ENCODE data around the gene TULP4. TPM values are rescaled to one million over a fixed set of nuclear protein-coding genes. Genes with fewer than 3 reads are reported as not detected.

TULP4 gene
- polyA plus RNA-seq, 2 donors = 3.5 to 7.6 TPM

GRCh38 chr6:158408013-158408412 is 95.7 kb downstream of the TULP4 start:
- Histone ChIP-seq H3K9me3 (ENCODE audit: control insufficient read depth in 2 of 2, insufficient read depth in 1 of 2, low read depth in 1 of 2, low read length in 1 of 2) (no peaks in the 10 kb centered on the region), H3K27ac (ENCODE audit: low read depth in 2 of 2, low read length in 1 of 2) (no peak overlapping the region), H3K36me3 (ENCODE audit: control insufficient read depth in 2 of 2, insufficient read depth in 2 of 2, low read length in 1 of 2) (peaks cover under 1 to 3% of the 10 kb centered on the region in 2 donors), H3K27me3 (ENCODE audit: control insufficient read depth in 1 of 2, insufficient read depth in 2 of 2, low read length in 2 of 2) (no peaks in the 10 kb centered on the region), H3K4me1 (ENCODE audit: control insufficient read depth in 2 of 2, insufficient read depth in 2 of 2, low read length in 1 of 2) (peaks cover 0 to 3% of the 10 kb centered on the region in 2 donors), H3K4me3 (ENCODE audit: low read depth in 1 of 2, low read length in 2 of 2) (no peak overlapping the region)
- WGBS, 2 donors = 96 to 98% methylated on average over 9 of the region's 9 CpGs

- no peak overlapping the region for H3K4me3 ChIP-seq (ENCODE audit: low read depth in 1 of 2, low read length in 2 of 2)
- H3K27ac ChIP-seq (ENCODE audit: low read depth in 2 of 2, low read length in 1 of 2) = no peak overlapping the region
- peaks cover 0 to 3% of the 10 kb centered on the region in 2 donors for H3K4me1 ChIP-seq (ENCODE audit: control insufficient read depth in 2 of 2, insufficient read depth in 2 of 2, low read length in 1 of 2)
- WGBS, 2 donors = 59% methylated on average over 9 of the region's 9 CpGs
- no peaks in the 10 kb centered on the region for H3K27me3 ChIP-seq (ENCODE audit: control insufficient read depth in 1 of 2, insufficient read depth in 2 of 2, low read length in 2 of 2)
- peaks cover 3 to 7% of the 10 kb centered on the region in 2 donors for H3K36me3 ChIP-seq (ENCODE audit: control insufficient read depth in 2 of 2, insufficient read depth in 2 of 2, low read length in 1 of 2)
- no peaks in the 10 kb centered on the region for H3K9me3 ChIP-seq (ENCODE audit: control insufficient read depth in 2 of 2, insufficient read depth in 1 of 2, low read depth in 1 of 2, low read length in 1 of 2)
Measured at GRCh38 chr6:158408552-158409130, 96.4 kb downstream of the TULP4 start.

GRCh38 chr6:158409451-158409850 is 97.2 kb downstream of the TULP4 start:
- Histone ChIP-seq H3K27ac (ENCODE audit: low read depth in 2 of 2, low read length in 1 of 2) (no peak overlapping the region), H3K9me3 (ENCODE audit: control insufficient read depth in 2 of 2, insufficient read depth in 1 of 2, low read depth in 1 of 2, low read length in 1 of 2) (no peaks in the 10 kb centered on the region), H3K4me1 (ENCODE audit: control insufficient read depth in 2 of 2, insufficient read depth in 2 of 2, low read length in 1 of 2) (peaks cover 0 to 3% of the 10 kb centered on the region in 2 donors), H3K27me3 (ENCODE audit: control insufficient read depth in 1 of 2, insufficient read depth in 2 of 2, low read length in 2 of 2) (no peaks in the 10 kb centered on the region), H3K36me3 (ENCODE audit: control insufficient read depth in 2 of 2, insufficient read depth in 2 of 2, low read length in 1 of 2) (peaks cover 3 to 7% of the 10 kb centered on the region in 2 donors), H3K4me3 (ENCODE audit: low read depth in 1 of 2, low read length in 2 of 2) (no peak overlapping the region)
- WGBS, 2 donors = 73 to 77% methylated on average over 3 of the region's 3 CpGs

GRCh38 chr6:158410784-158411183 is 98.5 kb downstream of the TULP4 start:
- H3K4me1 ChIP-seq (ENCODE audit: control insufficient read depth in 2 of 2, insufficient read depth in 2 of 2, low read length in 1 of 2) = peaks cover 0 to 3% of the 10 kb centered on the region in 2 donors
- no peaks in the 10 kb centered on the region for H3K9me3 ChIP-seq (ENCODE audit: control insufficient read depth in 2 of 2, insufficient read depth in 1 of 2, low read depth in 1 of 2, low read length in 1 of 2)
- no peaks in the 10 kb centered on the region for H3K27me3 ChIP-seq (ENCODE audit: control insufficient read depth in 1 of 2, insufficient read depth in 2 of 2, low read length in 2 of 2)
- H3K27ac ChIP-seq (ENCODE audit: low read depth in 2 of 2, low read length in 1 of 2) = no peak overlapping the region
- H3K36me3 ChIP-seq (ENCODE audit: control insufficient read depth in 2 of 2, insufficient read depth in 2 of 2, low read length in 1 of 2) = peaks cover 3 to 9% of the 10 kb centered on the region in 2 donors
- WGBS, 2 donors = 89 to 90% methylated on average over 8 of the region's 8 CpGs
- no peak overlapping the region for H3K4me3 ChIP-seq (ENCODE audit: low read depth in 1 of 2, low read length in 2 of 2)

- peaks cover 3 to 11% of the 10 kb centered on the region in 2 donors for H3K36me3 ChIP-seq (ENCODE audit: control insufficient read depth in 2 of 2, insufficient read depth in 2 of 2, low read length in 1 of 2)
- 78 to 85% methylated on average over 4 of the region's 4 CpGs for WGBS, 2 donors
- no peaks in the 10 kb centered on the region for H3K4me1 ChIP-seq (ENCODE audit: control insufficient read depth in 2 of 2, insufficient read depth in 2 of 2, low read length in 1 of 2)
- no peak overlapping the region for H3K27ac ChIP-seq (ENCODE audit: low read depth in 2 of 2, low read length in 1 of 2)
- no peaks in the 10 kb centered on the region for H3K27me3 ChIP-seq (ENCODE audit: control insufficient read depth in 1 of 2, insufficient read depth in 2 of 2, low read length in 2 of 2)
- H3K9me3 ChIP-seq (ENCODE audit: control insufficient read depth in 2 of 2, insufficient read depth in 1 of 2, low read depth in 1 of 2, low read length in 1 of 2) = no peaks in the 10 kb centered on the region
- H3K4me3 ChIP-seq (ENCODE audit: low read depth in 1 of 2, low read length in 2 of 2) = no peak overlapping the region
Measured at GRCh38 chr6:158411998-158412397, 99.7 kb downstream of the TULP4 start.

- no peak overlapping the region for H3K27ac ChIP-seq (ENCODE audit: low read depth in 2 of 2, low read length in 1 of 2)
- H3K27me3 ChIP-seq (ENCODE audit: control insufficient read depth in 1 of 2, insufficient read depth in 2 of 2, low read length in 2 of 2) = no peaks in the 10 kb centered on the region
- WGBS, 2 donors = 95 to 98% methylated on average over 16 of the region's 16 CpGs
- peaks cover 3 to 11% of the 10 kb centered on the region in 2 donors for H3K36me3 ChIP-seq (ENCODE audit: control insufficient read depth in 2 of 2, insufficient read depth in 2 of 2, low read length in 1 of 2)
- no peaks in the 10 kb centered on the region for H3K4me1 ChIP-seq (ENCODE audit: control insufficient read depth in 2 of 2, insufficient read depth in 2 of 2, low read length in 1 of 2)
- H3K9me3 ChIP-seq (ENCODE audit: control insufficient read depth in 2 of 2, insufficient read depth in 1 of 2, low read depth in 1 of 2, low read length in 1 of 2) = no peaks in the 10 kb centered on the region
- H3K4me3 ChIP-seq (ENCODE audit: low read depth in 1 of 2, low read length in 2 of 2) = no peak overlapping the region
Measured at GRCh38 chr6:158413028-158413427, 100.8 kb downstream of the TULP4 start.

- H3K27me3 ChIP-seq (ENCODE audit: control insufficient read depth in 1 of 2, insufficient read depth in 2 of 2, low read length in 2 of 2) = no peaks in the 10 kb centered on the region
- H3K4me3 ChIP-seq (ENCODE audit: low read depth in 1 of 2, low read length in 2 of 2) = no peak overlapping the region
- H3K36me3 ChIP-seq (ENCODE audit: control insufficient read depth in 2 of 2, insufficient read depth in 2 of 2, low read length in 1 of 2) = peaks cover 3 to 11% of the 10 kb centered on the region in 2 donors
- WGBS, 2 donors = 90 to 95% methylated on average over 5 of the region's 5 CpGs
- no peak overlapping the region for H3K27ac ChIP-seq (ENCODE audit: low read depth in 2 of 2, low read length in 1 of 2)
- H3K4me1 ChIP-seq (ENCODE audit: control insufficient read depth in 2 of 2, insufficient read depth in 2 of 2, low read length in 1 of 2) = no peaks in the 10 kb centered on the region
- H3K9me3 ChIP-seq (ENCODE audit: control insufficient read depth in 2 of 2, insufficient read depth in 1 of 2, low read depth in 1 of 2, low read length in 1 of 2) = no peaks in the 10 kb centered on the region
Measured at GRCh38 chr6:158413814-158414565, 101.7 kb downstream of the TULP4 start.

- Histone ChIP-seq H3K4me1 (ENCODE audit: control insufficient read depth in 2 of 2, insufficient read depth in 2 of 2, low read length in 1 of 2) (no peaks in the 10 kb centered on the region), H3K36me3 (ENCODE audit: control insufficient read depth in 2 of 2, insufficient read depth in 2 of 2, low read length in 1 of 2) (peaks cover 3 to 11% of the 10 kb centered on the region in 2 donors), H3K27ac (ENCODE audit: low read depth in 2 of 2, low read length in 1 of 2) (no peak overlapping the region), H3K9me3 (ENCODE audit: control insufficient read depth in 2 of 2, insufficient read depth in 1 of 2, low read depth in 1 of 2, low read length in 1 of 2) (no peaks in the 10 kb centered on the region), H3K4me3 (ENCODE audit: low read depth in 1 of 2, low read length in 2 of 2) (no peak overlapping the region), H3K27me3 (ENCODE audit: control insufficient read depth in 1 of 2, insufficient read depth in 2 of 2, low read length in 2 of 2) (no peaks in the 10 kb centered on the region)
- WGBS, 2 donors = 88 to 89% methylated on average over 5 of the region's 5 CpGs
Measured at GRCh38 chr6:158414851-158415262, 102.6 kb downstream of the TULP4 start.

GRCh38 chr6:158415666-158416065 is 103.4 kb downstream of the TULP4 start:
- Histone ChIP-seq H3K27me3 (ENCODE audit: control insufficient read depth in 1 of 2, insufficient read depth in 2 of 2, low read length in 2 of 2) (no peaks in the 10 kb centered on the region), H3K4me3 (ENCODE audit: low read depth in 1 of 2, low read length in 2 of 2) (no peak overlapping the region), H3K27ac (ENCODE audit: low read depth in 2 of 2, low read length in 1 of 2) (no peak overlapping the region), H3K36me3 (ENCODE audit: control insufficient read depth in 2 of 2, insufficient read depth in 2 of 2, low read length in 1 of 2) (peaks cover 3 to 11% of the 10 kb centered on the region in 2 donors), H3K4me1 (ENCODE audit: control insufficient read depth in 2 of 2, insufficient read depth in 2 of 2, low read length in 1 of 2) (no peaks in the 10 kb centered on the region), H3K9me3 (ENCODE audit: control insufficient read depth in 2 of 2, insufficient read depth in 1 of 2, low read depth in 1 of 2, low read length in 1 of 2) (no peaks in the 10 kb centered on the region)
- WGBS, 2 donors = 89 to 98% methylated on average over 7 of the region's 7 CpGs
